GM21360 (cell line): Measurements from ENCODE around the gene MAST3.
A peak's percentile ranks its signal among the peaks of the same experiment; 100 is the strongest.

Source experiments
- ATAC-seq: cut with Tn5 transposase; IDR thresholded peaks from one replicate; pipeline ENCODE4 v1.9.1; 2021; ENCODE audit warnings: mild to moderate bottlenecking, moderate library complexity; ENCODE audit not compliant: unreplicated experiment

MAST3 gene

DNA sequence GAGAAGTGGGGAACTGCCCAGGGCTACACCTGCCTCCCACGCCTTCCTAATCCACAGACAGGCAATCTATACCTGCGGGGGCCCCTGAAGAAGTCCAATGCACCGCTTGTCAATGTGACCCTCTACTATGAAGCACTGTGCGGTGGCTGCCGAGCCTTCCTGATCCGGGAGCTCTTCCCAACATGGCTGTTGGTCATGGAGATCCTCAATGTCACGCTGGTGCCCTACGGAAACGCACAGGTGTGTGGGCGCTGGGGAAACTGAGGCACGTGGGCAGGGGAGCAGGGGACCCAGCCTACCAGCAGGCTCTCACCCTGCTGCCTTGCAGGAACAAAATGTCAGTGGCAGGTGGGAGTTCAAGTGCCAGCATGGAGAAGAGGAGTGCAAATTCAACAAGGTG is 77.4 kb downstream of the MAST3 start:
- ATAC-seq: no peak

DNA sequence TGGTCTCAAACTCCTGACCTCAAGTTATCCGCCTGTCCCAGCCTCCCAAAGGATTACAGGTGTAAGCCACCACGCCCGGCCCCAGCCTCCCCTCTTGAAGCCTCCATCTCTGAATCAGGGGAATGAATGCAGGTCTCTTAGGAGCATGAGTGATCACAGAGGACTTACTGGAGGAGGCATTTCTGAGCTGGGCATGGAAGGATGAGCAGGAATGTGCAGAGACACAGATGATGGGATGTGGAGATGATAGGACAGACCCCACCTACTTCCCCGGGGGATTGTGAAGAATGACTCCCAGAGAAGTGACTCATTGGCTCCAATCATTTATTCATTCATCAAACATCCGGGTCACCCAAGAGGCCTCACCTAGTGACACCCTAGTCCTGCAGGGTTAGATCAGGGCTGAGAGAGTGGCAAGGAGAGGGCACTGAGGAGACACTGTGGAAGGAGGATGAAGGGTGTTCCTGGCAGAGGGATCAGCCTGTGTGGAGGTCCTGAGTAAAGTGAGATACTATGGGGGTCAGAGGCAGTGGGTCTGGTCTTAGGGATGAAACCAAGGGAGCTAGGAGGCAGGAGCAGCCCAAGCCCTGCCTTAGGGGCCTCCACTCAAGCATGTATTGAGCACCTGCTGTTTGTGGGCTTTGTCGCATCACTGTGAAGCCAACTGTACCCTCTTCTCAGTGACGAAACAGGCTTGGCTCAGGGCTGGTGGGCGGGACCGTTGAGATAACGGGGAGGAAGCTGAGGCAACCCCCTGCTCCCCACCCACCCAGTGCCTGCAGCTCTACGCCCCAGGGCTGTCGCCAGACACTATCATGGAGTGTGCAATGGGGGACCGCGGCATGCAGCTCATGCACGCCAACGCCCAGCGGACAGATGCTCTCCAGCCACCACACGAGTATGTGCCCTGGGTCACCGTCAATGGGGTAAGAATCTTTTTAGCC is 79.1 kb downstream of the MAST3 start:
- ATAC-seq: no peak

DNA sequence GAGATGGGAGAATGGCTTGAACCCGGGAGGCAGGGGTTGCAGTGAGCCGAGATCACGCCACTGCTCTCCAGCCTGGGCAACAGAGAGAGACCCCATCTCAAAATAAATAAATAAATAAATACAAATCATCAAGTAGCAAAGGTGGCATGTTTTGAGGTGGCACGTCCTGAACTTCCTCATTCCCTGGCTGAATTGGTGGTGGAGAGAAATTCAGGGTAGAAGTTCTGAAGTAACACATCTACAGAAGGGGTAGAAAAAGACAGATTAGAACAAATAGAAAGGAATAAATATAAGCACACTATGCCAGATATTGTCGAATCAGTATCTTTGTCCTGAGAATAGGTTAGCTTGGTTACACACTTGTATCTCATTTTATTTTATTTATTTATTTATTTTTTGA is 82.4 kb downstream of the MAST3 start:
- no peak for ATAC-seq

DNA sequence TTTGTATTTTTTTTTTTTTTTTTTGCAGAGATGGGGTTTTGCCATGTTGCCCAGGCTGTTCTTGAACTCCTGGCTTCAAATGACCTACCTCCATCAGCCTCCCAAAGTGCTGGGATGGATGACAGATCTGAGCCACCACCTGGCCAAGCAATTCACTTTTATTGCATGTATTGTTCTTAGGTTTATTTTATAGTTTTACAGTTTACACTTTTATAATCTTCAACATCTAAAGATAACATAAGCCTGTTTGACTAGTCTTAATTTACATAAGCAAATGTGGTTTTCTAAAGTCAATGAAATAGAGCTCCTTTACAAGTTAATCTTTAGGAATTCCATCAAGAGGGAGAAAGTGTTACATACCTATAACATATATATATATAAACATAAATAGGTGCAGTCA is 86.0 kb downstream of the MAST3 start:
- no peak for ATAC-seq

DNA sequence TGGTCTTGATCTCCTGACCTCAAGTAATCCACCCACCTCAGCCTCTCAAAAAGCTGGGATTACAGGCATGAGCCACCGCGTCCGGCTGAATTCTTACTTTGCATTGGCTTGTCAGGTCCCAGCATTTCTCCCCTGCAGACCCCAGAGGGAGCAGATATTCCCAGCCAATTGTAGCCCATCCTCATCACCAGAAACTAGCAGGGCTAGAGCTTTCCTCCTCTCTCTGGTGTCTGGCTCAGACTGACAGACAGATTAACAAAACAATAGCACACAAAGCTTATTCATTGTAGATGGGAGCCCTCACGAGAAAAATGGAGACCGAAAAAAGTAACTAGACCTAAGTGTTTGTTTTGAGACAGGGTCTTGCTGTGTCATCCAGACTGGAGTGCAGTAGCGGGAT is 88.0 kb downstream of the MAST3 start:
- no peak for ATAC-seq

DNA sequence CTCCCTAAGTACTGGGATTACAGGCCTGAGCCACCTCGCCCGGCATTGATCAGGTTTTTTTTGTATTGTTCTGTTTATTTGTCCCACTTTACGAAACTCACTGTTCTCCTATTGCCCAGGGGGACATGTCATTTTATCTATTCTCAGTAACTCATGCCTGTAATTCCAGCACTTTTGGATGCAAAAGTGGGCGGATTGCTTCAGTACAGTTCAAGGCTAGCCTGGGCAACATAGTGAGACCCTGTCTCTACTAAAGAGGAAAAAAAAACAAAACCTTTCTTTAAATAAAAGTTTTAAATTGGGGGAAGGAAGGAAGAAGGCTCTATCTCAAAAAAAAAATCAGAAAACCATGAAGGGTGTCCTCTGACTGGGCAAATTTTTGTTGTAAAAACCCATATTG is 92.7 kb downstream of the MAST3 start:
- no peak for ATAC-seq

DNA sequence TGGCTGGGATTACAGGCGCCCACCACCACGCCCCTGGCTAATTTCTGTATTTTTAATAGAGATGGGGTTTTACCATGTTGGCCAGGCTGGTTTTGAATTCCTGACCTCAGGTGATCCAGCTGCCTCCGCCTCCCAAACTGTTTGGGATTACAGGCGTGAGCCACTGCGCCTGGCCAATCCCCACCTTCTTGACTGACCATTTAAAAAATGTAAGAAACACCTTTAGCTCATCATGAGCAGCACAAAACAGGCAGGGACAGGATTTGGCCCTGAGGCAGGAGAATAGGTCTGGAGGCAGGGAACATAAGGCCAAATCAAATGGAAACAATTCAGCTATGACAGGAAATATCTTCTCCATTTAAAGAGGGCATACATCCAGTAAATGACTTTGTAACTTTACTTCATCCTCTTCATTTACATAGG is 94.1 kb downstream of the MAST3 start:
- no peak for ATAC-seq

DNA sequence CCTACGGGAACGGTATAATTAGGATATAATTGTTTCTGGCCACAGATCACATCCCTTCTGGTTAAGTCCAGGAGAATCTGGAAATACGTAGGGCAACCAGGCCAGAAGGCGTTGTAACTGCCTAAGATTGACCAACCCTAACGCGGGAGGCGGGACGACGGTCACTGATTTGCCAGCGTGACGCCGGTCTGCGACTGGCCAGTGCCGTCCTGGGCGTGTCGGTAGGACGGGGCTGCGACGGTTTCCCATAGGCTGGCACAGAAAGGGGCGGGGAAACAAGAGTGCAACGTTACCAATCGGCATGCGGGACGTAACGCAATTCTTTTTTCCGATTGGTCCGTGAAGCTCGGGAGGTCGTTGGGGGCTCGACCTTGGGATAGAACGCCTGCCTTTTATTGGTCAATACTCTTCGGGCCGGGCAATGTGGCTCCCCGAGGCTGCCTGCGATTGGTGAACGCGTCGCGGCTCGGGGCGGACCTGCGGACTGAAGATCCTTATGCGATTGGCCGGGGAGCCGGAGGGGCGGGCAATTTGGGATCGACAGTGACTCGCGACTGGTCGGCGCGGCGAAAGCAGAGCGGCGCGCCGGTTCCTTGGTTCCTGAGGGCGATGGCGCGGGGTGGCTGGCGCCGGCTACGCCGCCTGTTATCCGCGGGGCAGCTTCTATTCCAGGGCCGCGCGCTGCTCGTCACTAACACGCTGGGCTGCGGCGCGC is 95.3 kb downstream of the MAST3 start, which contains the start of gene MPV17L2:
MPV17L2 (plus strand) TSS at position 546 of the 715 bp plus-strand sequence; CDS start at position 610, 64 bp downstream.
- ATAC-seq: peak; percentile 74

DNA sequence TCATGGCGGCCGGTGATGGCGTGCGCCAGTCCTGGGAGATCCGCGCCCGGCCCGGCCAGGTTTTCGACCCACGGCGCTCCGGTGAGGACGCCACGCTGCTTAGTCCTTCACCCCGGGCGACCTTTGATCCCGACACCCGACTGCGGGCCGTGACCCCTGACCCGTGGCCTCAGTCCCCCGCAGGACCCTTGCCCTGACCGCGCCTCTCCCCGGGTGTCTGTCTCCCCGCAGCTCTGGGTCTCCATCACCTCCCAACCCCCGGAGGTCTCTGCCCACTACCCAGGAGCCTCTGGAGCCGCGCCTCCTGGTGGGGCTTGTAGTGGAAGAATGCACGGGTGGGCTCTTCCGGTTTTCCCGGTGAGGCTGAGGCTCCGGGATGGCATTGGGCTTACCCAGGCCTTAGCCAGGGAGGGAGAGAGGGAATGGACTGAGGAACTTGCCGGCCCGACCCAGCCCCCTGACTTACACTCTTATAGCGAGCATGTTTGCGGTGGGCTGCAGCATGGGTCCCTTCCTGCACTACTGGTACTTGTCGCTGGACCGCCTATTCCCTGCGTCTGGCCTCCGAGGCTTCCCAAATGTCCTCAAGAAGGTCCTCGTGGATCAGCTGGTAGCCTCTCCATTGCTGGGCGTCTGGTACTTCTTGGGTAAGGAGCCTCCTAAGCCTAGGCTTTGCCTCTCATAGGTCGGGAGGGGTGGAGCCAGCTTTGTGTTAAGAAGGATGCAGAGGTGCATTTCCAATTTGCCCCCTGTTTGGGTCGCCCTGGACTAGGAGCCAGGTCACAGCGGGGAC is 96.0 kb downstream of the MAST3 start:
- ATAC-seq: no peak

DNA sequence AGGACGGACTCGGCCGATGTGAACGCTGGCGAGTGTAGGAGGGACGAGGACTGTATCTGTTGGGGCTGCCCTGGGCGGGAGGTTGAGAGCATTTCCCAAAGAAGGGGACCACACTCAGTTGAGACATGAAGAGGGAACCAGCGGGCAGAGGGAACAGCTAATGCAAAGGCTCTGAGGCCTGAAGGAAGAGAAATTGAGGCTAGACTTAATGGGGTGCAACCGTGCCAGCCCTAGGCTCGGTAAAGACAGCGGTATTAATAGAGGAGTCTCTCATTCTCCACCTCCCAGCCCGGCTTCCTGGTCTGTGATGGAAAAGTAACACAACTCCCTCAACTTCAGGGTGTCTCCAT is 96.6 kb downstream of the MAST3 start:
- no peak for ATAC-seq

DNA sequence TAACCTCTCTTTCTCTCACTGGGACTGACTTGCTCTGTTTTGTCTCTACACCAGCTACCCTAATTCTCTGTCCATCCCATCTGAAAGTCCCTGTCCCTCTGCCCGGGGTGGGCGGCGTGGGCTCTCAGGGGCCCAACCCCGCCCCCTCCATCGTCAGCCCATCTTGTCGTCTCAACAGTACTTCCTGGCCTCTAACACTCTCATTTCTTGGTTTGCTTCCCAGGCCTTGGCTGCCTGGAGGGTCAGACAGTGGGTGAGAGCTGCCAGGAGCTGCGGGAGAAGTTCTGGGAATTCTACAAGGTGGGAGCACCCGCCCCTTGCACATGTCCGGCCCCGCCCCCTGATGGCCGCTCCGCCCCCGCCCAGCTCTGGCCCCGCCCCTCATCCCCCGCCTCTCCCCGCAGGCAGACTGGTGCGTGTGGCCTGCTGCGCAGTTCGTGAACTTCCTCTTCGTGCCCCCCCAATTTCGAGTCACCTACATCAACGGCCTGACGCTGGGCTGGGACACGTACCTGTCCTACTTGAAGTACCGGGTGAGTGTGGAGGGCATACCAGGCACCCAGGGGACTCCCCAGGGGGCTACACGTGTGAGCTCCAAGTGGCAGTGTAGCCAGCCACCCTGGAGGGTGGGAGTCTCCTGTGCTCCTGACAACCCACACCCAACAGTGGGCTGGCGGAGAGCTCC is 97.1 kb downstream of the MAST3 start:
- ATAC-seq: no peak

DNA sequence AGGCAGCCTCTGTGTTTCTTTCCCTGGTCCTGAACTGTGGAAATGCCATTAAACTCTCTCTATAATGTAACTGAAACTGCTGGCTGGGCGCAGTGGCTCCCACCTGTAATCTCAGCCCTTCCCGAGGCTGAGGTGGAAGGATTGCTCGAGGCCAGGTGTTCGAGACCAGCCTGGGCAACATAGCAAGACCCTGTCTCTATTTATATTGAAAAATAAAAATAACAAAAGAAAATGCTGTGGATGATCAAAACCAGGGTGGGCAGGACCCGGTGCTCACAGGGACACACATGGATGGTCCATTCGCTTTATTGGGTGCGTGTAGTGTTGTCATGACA is 98.9 kb downstream of the MAST3 start:
- no peak for ATAC-seq

DNA sequence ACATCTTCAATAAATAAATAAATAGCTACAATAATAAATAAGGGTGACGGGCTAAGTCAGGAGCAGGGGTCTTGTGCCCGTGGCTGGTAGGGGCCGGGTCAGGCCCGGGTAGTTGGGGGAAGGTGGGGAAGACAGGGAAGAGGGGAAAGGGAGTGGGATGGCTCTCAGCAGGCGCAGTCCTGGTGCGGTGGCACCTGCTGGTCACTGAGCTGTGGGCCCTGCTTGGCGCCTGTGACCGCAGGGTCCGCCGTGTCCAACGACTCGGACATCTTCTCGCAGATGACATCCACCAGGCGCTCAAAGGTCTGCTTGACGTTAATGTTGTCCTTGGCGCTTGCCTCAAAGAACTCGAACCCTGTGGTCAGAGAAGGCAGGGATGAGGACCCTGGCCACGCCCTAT is 99.7 kb downstream of the MAST3 start:
- ATAC-seq: no peak

DNA sequence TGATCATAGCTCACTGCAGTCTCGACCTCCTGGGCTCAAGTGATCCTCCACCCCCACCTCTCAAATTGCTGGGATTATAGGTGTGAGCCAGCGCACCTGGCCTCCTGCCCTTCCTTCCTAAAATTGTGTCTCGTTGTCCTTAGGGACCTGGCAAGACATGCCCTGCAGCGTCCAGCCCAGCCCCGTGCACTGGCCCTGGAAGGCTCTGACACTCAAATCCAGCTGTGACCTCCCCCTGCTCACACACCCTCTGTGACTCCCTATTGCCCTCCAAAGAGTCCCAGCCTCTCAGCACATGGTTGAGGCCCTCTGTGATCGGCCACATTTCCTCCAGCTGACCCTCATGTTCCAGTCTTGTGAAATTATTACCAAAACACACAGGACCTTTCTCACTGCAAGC is 100.4 kb downstream of the MAST3 start:
- ATAC-seq: no peak

DNA sequence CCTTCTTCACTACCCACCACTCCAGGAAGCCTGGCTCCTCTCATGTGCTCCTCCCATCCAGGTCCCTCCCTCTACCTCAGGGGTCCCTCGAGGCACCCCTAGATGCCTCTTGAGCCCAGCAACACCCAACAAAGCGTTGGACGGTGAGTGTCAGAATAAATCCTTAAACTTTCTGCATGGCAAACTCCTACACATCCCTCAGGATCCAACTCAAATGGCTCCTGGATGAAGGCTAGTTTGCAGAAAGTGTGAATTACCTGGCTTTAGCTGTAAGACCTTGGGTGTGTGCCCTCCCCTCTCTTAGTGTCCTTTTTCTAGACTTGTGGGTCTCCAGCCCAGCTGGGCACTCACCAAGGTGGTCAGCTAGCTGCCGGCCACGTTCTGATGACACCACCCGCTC is 100.8 kb downstream of the MAST3 start:
- no peak for ATAC-seq
